Pulmonary artery endothelial cell (primary cell): ENCODE results near the gene RRP1. TPM values are rescaled to one million over a fixed set of nuclear protein-coding genes. Genes with fewer than 3 reads are reported as not detected.
A peak's percentile ranks its signal among the peaks of the same experiment; 100 is the strongest.

ENCODE experiments used
- DNase-seq: peaks from one replicate; pipeline ENCODE4 v3.0.0-alpha.2; 2011; ENCODE audit warnings: low read depth, low spot score
- total RNA-seq: library from RNA; depleted of rRNA; stranded (reverse); fragments of >200 nt; gene quantifications from 2 replicates; pipeline ENCODE4 v1.2.3, GENCODE V29; 2014

The RRP1 gene
- total RNA-seq, result 28.1 and 28.2 TPM in 2 replicates

GRCh38 chr21:43789276-43790009 is at the start of gene RRP1:
RRP1 (plus strand) TSS chr21:43789577; CDS start chr21:43789630, 53 bp downstream.
- peak; percentile 32 for DNase-seq

GRCh38 chr21:43739621-43740435 is 49.5 kb upstream of the RRP1 start:
- DNase-seq, result no peak

- DNase-seq, result no peak
Measured at GRCh38 chr21:43740497-43741156, 48.8 kb upstream of the RRP1 start.

- no peak for DNase-seq
Measured at GRCh38 chr21:43741423-43742096, 47.8 kb upstream of the RRP1 start.

GRCh38 chr21:43743947-43744346 is 45.4 kb upstream of the RRP1 start:
- no peak for DNase-seq

GRCh38 chr21:43744725-43745124 is 44.7 kb upstream of the RRP1 start:
- DNase-seq, result no peak

- no peak for DNase-seq
Measured at GRCh38 chr21:43745772-43746517, 43.4 kb upstream of the RRP1 start.

GRCh38 chr21:43748622-43749021 is 40.8 kb upstream of the RRP1 start:
- no peak for DNase-seq

GRCh38 chr21:43749651-43750262 is 39.6 kb upstream of the RRP1 start:
- no peak for DNase-seq

GRCh38 chr21:43750339-43751033 is 38.9 kb upstream of the RRP1 start:
- DNase-seq, result no peak

GRCh38 chr21:43751955-43752591 is 37.3 kb upstream of the RRP1 start:
- DNase-seq, result no peak

- no peak for DNase-seq
Measured at GRCh38 chr21:43752758-43753438, 36.5 kb upstream of the RRP1 start.

- DNase-seq, result no peak
Measured at GRCh38 chr21:43753439-43753799, 36.0 kb upstream of the RRP1 start.

- DNase-seq, result no peak
Measured at GRCh38 chr21:43754948-43755781, 34.2 kb upstream of the RRP1 start.

- no peak for DNase-seq
Measured at GRCh38 chr21:43755820-43756594, 33.4 kb upstream of the RRP1 start.

GRCh38 chr21:43757601-43758000 is 31.8 kb upstream of the RRP1 start:
- no peak for DNase-seq

GRCh38 chr21:43758111-43758641 is 31.2 kb upstream of the RRP1 start:
- DNase-seq, result no peak
